ENCODE measurements around the gene IL12RB1. TPM values are rescaled to one million over a fixed set of nuclear protein-coding genes. Genes with fewer than 3 reads are reported as not detected.

IL12RB1 gene
- polyA plus RNA-seq, 2 of the 4 experiments (the other 2 are of a cell fraction) = not detected

DNA sequence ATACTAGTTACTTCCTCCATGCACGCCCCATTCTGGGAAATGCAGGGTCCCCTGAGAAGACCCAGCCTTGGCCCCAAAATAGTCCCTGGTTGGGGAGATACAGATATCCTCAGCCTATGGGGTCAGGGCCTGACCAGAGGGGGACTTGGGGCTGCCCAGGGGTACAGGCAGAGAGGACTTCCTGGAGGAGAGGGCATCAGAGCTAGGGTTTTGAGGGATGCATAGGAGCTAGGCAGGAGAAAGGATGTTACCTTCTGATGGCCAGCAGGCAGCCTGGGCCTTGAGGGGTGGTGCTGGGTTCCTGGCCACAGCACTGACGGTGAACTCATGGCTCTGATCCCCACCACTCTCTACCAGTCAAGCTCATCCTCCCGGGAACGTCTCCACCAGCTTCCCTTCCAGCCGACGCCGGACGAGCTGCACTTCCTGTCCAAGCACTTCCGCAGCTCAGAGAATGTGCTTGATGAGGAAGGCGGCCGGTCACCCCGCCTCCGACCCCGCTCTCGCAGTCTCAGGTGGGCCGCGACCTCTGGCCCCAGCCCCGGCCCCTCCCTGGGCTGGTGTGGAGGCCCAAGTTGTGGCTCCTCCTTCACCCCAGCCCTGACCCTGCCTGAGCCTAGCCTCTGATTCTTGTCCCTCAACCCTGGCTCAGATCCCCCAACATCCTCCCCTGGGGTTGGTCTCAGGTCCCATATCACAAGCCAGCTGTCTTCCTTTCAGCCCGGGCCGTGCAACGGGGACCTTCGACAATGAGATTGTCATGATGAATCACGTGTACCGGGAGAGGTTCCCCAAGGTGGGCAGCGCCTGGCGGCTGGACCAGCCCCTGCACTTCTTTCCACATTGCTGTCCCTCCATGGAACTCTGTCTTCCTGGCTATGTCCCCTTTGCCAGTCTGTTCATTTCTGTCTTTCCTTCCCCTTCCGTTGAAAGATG is 36.4 kb upstream of the IL12RB1 start:
- Histone ChIP-seq H3K27ac (no peak overlapping the region), H3K4me2 (no peak overlapping the region), H3K4me1 (0 out of 3 replicates have a peak, but pooled peaks cover 5% of the 10 kb centered on the region), H3K4me3 (no peak overlapping the region), H3K9me3 (no peaks in the 10 kb centered on the region)
- POLR2A ChIA-PET = interaction anchor here (0.5 kb wide), 1 partner anchor 74 kb away, joined by 3 read pairs; no protein-coding TSS in a partner anchor
- DNase-seq (ENCODE audit: low read depth in 1 of 2, low spot score in 1 of 2) (no peak), FAIRE-seq (no peak), ATAC-seq (no peak)
- TF ChIP-seq, protein P1, sequence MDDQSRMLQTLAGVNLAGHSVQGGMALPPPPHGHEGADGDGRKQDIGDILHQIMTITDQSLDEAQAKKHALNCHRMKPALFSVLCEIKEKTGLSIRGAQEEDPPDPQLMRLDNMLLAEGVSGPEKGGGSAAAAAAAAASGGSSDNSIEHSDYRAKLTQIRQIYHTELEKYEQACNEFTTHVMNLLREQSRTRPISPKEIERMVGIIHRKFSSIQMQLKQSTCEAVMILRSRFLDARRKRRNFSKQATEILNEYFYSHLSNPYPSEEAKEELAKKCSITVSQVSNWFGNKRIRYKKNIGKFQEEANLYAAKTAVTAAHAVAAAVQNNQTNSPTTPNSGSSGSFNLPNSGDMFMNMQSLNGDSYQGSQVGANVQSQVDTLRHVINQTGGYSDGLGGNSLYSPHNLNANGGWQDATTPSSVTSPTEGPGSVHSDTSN (IDR thresholded peaks at IDR 0.05) = no peak
- TF ChIP-seq RAD21 (conservative IDR thresholded peaks at IDR 0.05 in 1 of 2, IDR thresholded peaks at IDR 0.05 in 1 of 2) (no peak), FOSL2 (IDR thresholded peaks at IDR 0.05) (no peak), FOSL2 (CRISPR knock-in tag; IDR thresholded peaks at IDR 0.05) (no peak), HES2 (IDR thresholded peaks at IDR 0.05) (no peak), SREBF2 (IDR thresholded peaks at IDR 0.05) (no peak), ESRRA (IDR thresholded peaks at IDR 0.05; ENCODE audit: borderline replicate concordance, low read length) (no peak), MAFK (IDR thresholded peaks at IDR 0.05; ENCODE audit: partially characterized antibody) (no peak), MAZ (IDR thresholded peaks at IDR 0.05; ENCODE audit: borderline replicate concordance, low read depth, low read length) (no peak), SMC3 (IDR thresholded peaks at IDR 0.05) (no peak), JUNB (IDR thresholded peaks at IDR 0.05) (no peak), ZFP36 (IDR thresholded peaks at IDR 0.05; ENCODE audit: borderline replicate concordance, partially characterized antibody) (no peak), EP300 (IDR thresholded peaks at IDR 0.05) (no peak), ZNF302 (CRISPR knock-in tag; IDR thresholded peaks at IDR 0.05) (no peak), POLR2AphosphoS2 (conservative IDR thresholded peaks at IDR 0.05; ENCODE audit: low read length) (no peak)
- 85% methylated on average over 18 of the region's 27 CpGs for WGBS (ENCODE audit: missing lambda C conversion rate)
- CTCF ChIA-PET = interaction anchor here (1.3 to 1.8 kb wide), 3 partner anchors 9 to 45 kb away, joined by 3 to 7 read pairs (median 3); no protein-coding TSS in a partner anchor

GRCh38 chr19:18122424-18122823 is 35.7 kb upstream of the IL12RB1 start:
- POLR2A ChIA-PET = no interaction called here
- DNase-seq (ENCODE audit: low read depth in 1 of 2, low spot score in 1 of 2) = no peak
- no peak overlapping the region for H3K4me3 ChIP-seq
- H3K27ac ChIP-seq = no peak overlapping the region
- no peak for FAIRE-seq
- H3K9me3 ChIP-seq = no peaks in the 10 kb centered on the region
- CTCF ChIA-PET = interaction anchor here (1.3 to 1.8 kb wide), 3 partner anchors 9 to 46 kb away, joined by 3 to 7 read pairs (median 3); no protein-coding TSS in a partner anchor
- TF ChIP-seq KDM5A (IDR thresholded peaks at IDR 0.05) = no peak
- TF ChIP-seq SMC3 (IDR thresholded peaks at IDR 0.05) = no peak
- no peak for TF ChIP-seq HEYL (CRISPR knock-in tag; IDR thresholded peaks at IDR 0.05)
- no peak for TF ChIP-seq ZNF302 (CRISPR knock-in tag; IDR thresholded peaks at IDR 0.05)
- TF ChIP-seq ZFP36 (IDR thresholded peaks at IDR 0.05; ENCODE audit: borderline replicate concordance, partially characterized antibody) = no peak
- no peak for TF ChIP-seq MYC (IDR thresholded peaks at IDR 0.05; ENCODE audit: borderline replicate concordance, low read length)
- no peak for TF ChIP-seq POLR2AphosphoS2 (conservative IDR thresholded peaks at IDR 0.05; ENCODE audit: low read length)
- TF ChIP-seq RAD21 (conservative IDR thresholded peaks at IDR 0.05 in 1 of 2, IDR thresholded peaks at IDR 0.05 in 1 of 2) = no peak
- TF ChIP-seq HES2 (IDR thresholded peaks at IDR 0.05) = no peak
- TF ChIP-seq RCOR1 (IDR thresholded peaks at IDR 0.05; ENCODE audit: low read depth, low read length) = no peak
- no peak for TF ChIP-seq HMGXB4 (CRISPR knock-in tag; IDR thresholded peaks at IDR 0.05; ENCODE audit: borderline replicate concordance)
- no peak for TF ChIP-seq TFCP2L1 (CRISPR knock-in tag; IDR thresholded peaks at IDR 0.05)
- 90% methylated on average over 6 of the region's 7 CpGs for WGBS (ENCODE audit: missing lambda C conversion rate)
- no peak overlapping the region for H3K4me2 ChIP-seq
- H3K4me1 ChIP-seq = 0 out of 3 replicates have a peak, but pooled peaks cover 5% of the 10 kb centered on the region
- ATAC-seq = no peak

All from A549 (cell line).